OCI-LY1 (cell line): Measurements from ENCODE around the gene RASD2.

ENCODE experiments used
- H2AFZ ChIP-seq: fragments of 200-600 bp; sonication (generic), shearing (Covaris generic); 2 replicates; pipeline ENCODE4 v1.6.0; 2014; ENCODE audit warnings: antibody characterized with exemption, mild to moderate bottlenecking, low read length
- H3F3A ChIP-seq: fragments of 200-600 bp; sonication (generic), shearing (Covaris generic); 2 replicates; pipeline ENCODE4 v1.6.0; 2014; ENCODE audit warnings: mild to moderate bottlenecking, antibody characterized with exemption, low read length, moderate library complexity; ENCODE audit not compliant: insufficient read depth
- H3K27ac ChIP-seq: fragments of 200-600 bp; sonication (generic); 2 replicates; pipeline ENCODE4 v1.5.1; 2014; ENCODE audit warnings: low read length, mixed run types, mild to moderate bottlenecking, low read depth; ENCODE audit not compliant: poor library complexity, severe bottlenecking
- H3K27me3 ChIP-seq: fragments of 200-600 bp; sonication (generic); 2 replicates; pipeline ENCODE4 v1.6.0; 2014; ENCODE audit warnings: antibody characterized with exemption, mild to moderate bottlenecking, low read length, moderate library complexity; ENCODE audit not compliant: insufficient read depth
- H3K36me3 ChIP-seq: fragments of 200-600 bp; sonication (generic); 2 replicates; pipeline ENCODE4 v1.6.1; 2014; ENCODE audit warnings: mild to moderate bottlenecking, antibody characterized with exemption, low read length, moderate library complexity, mixed read lengths; ENCODE audit not compliant: insufficient read depth
- H3K4me1 ChIP-seq: fragments of 200-600 bp; sonication (generic); 2 replicates; pipeline ENCODE4 v1.5.1; 2014; ENCODE audit warnings: mild to moderate bottlenecking, low read length, moderate library complexity; ENCODE audit not compliant: insufficient read depth, severe bottlenecking
- H3K4me2 ChIP-seq: fragments of 200-600 bp; sonication (generic), shearing (Covaris generic); 2 replicates; pipeline ENCODE4 v1.6.1; 2014; ENCODE audit warnings: low read length
- H3K4me3 ChIP-seq: fragments of 200-600 bp; sonication (generic); 2 replicates; pipeline ENCODE4 v1.5.1; 2014; ENCODE audit warnings: low read length, low read depth, mild to moderate bottlenecking, mixed read lengths; ENCODE audit not compliant: poor library complexity, severe bottlenecking
- H3K79me2 ChIP-seq: fragments of 200-600 bp; shearing (Covaris generic); 2 replicates; pipeline ENCODE4 v1.6.1; 2016; ENCODE audit warnings: mixed run types, low read length, mixed read lengths; ENCODE audit not compliant: insufficient read depth
- H3K9ac ChIP-seq: fragments of 200-600 bp; sonication (generic), shearing (Covaris generic); 2 replicates; pipeline ENCODE4 v1.6.1; 2014; ENCODE audit warnings: mild to moderate bottlenecking, low read length, mixed read lengths
- H3K9me2 ChIP-seq: fragments of 200-600 bp; sonication (generic), shearing (Covaris generic); 2 replicates; pipeline ENCODE4 v1.6.1; 2014; ENCODE audit warnings: low read depth, mild to moderate bottlenecking, low read length, mixed read lengths
- H3K9me3 ChIP-seq: fragments of 200-600 bp; shearing (Covaris generic); 2 replicates; pipeline ENCODE4 v1.6.1; 2014; ENCODE audit warnings: low read length, mixed read lengths
- H4K20me1 ChIP-seq: fragments of 200-600 bp; sonication (generic), shearing (Covaris generic); 2 replicates; pipeline ENCODE4 v1.6.0; 2016; ENCODE audit warnings: mild to moderate bottlenecking, low read length; ENCODE audit not compliant: insufficient read depth
- EZH2 ChIP-seq: fragments of 200-600 bp; sonication (generic), shearing (Covaris generic); IDR thresholded peaks from 2 replicates; pipeline ENCODE4 v1.8.0; 2017; ENCODE audit warnings: borderline replicate concordance, mixed run types, mild to moderate bottlenecking, antibody characterized with exemption, low read length, moderate library complexity, mixed read lengths
- TF ChIP-seq, protein P1 (sequence below): fragments of 200-600 bp; sonication (generic), shearing (Covaris generic); IDR thresholded peaks from 2 replicates; pipeline ENCODE4 v1.5.1; 2017; ENCODE audit warnings: mild to moderate bottlenecking, antibody characterized with exemption, low read length, moderate library complexity, mixed read lengths

RASD2 gene

DNA sequence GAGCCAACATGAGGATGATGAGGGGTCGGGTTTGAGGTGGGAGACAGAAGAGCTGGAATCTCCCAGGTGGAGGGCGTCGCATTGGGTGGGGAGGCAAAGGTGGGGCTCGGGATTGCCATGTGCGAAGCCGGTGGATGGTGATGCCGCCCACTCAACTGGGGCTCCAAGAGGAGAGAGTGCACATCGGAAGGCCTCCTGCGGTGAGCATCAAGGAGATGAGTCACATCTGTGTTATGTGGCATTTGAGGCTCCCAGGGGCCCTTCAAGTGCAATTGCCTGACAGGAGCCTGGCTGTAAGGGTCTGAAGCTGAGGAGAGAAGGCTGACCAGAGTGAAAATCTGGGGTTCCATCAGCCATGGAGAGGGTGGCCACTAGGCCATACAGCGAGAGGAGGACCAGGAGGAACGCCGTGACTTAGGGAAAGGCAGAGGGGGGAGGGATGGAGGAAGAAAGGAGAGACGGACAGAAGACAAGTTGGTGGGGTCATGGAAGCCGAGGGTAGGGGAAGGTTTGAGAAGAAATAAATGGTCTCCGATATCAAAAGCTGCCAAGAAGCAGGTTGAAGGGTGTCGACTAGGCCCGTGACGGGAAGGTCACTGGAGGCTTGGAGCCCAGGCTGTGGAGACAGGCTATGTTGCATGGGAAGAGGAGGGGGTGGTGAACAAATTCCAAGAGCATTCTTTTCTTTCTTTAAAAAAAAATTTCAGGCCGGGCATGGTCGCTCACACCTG, 21.3 kb downstream of the RASD2 start:
- H3K4me3 ChIP-seq: no peak overlapping the region
- no peaks in the 10 kb centered on the region; the same call in 1 of the 2 replicates for H3K36me3 ChIP-seq
- H3K79me2 ChIP-seq: no peaks in the 10 kb centered on the region
- H3K9me3 ChIP-seq: no peaks in the 10 kb centered on the region
- peaks cover 12% of the 10 kb centered on the region; the same call in 1 of the 2 replicates for H3K27me3 ChIP-seq
- no peaks in the 10 kb centered on the region for H3K4me1 ChIP-seq
- TF ChIP-seq, protein P1, sequence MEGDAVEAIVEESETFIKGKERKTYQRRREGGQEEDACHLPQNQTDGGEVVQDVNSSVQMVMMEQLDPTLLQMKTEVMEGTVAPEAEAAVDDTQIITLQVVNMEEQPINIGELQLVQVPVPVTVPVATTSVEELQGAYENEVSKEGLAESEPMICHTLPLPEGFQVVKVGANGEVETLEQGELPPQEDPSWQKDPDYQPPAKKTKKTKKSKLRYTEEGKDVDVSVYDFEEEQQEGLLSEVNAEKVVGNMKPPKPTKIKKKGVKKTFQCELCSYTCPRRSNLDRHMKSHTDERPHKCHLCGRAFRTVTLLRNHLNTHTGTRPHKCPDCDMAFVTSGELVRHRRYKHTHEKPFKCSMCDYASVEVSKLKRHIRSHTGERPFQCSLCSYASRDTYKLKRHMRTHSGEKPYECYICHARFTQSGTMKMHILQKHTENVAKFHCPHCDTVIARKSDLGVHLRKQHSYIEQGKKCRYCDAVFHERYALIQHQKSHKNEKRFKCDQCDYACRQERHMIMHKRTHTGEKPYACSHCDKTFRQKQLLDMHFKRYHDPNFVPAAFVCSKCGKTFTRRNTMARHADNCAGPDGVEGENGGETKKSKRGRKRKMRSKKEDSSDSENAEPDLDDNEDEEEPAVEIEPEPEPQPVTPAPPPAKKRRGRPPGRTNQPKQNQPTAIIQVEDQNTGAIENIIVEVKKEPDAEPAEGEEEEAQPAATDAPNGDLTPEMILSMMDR: no peak
- TF ChIP-seq EZH2: no peak
- H3K9ac ChIP-seq: no peak overlapping the region
- H3K4me2 ChIP-seq: no peak overlapping the region
- H2AFZ ChIP-seq: no peak overlapping the region
- no peak overlapping the region for H3K27ac ChIP-seq
- no peaks in the 10 kb centered on the region for H4K20me1 ChIP-seq
- no peaks in the 10 kb centered on the region for H3F3A ChIP-seq
- H3K9me2 ChIP-seq: no peaks in the 10 kb centered on the region

DNA sequence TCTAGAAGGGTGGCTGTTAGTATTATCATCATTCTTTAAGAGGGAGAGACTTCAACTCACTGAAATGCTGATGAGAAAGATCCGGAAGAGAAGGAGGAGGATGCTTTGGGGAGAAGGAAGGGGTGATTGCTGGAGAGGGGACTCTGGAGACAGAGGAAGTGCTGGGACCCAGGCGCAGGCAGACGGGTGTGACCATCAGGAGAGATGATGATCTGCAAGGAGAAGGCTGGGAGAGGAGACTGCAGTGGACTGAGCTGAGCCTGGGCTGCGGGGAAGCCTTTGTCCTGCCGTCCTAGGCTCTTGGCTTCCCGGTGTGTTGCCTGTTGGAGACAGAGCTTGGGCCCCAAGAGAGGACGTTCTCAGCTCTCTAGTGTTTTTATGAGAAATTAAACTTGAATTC, 22.6 kb downstream of the RASD2 start:
- H3K4me1 ChIP-seq: no peaks in the 10 kb centered on the region
- no peaks in the 10 kb centered on the region for H3K79me2 ChIP-seq
- no peak overlapping the region for H3K9ac ChIP-seq
- H3K27ac ChIP-seq: no peak overlapping the region
- no peak overlapping the region for H2AFZ ChIP-seq
- no peaks in the 10 kb centered on the region; the same call in 1 of the 2 replicates for H3K36me3 ChIP-seq
- no peaks in the 10 kb centered on the region for H4K20me1 ChIP-seq
- H3K9me3 ChIP-seq: no peaks in the 10 kb centered on the region
- no peaks in the 10 kb centered on the region for H3F3A ChIP-seq
- no peak overlapping the region for H3K4me3 ChIP-seq
- peaks cover 11% of the 10 kb centered on the region; the same call in 1 of the 2 replicates for H3K27me3 ChIP-seq
- no peak overlapping the region for H3K4me2 ChIP-seq
- TF ChIP-seq, protein P1: no peak
- TF ChIP-seq EZH2: no peak
- no peaks in the 10 kb centered on the region for H3K9me2 ChIP-seq

DNA sequence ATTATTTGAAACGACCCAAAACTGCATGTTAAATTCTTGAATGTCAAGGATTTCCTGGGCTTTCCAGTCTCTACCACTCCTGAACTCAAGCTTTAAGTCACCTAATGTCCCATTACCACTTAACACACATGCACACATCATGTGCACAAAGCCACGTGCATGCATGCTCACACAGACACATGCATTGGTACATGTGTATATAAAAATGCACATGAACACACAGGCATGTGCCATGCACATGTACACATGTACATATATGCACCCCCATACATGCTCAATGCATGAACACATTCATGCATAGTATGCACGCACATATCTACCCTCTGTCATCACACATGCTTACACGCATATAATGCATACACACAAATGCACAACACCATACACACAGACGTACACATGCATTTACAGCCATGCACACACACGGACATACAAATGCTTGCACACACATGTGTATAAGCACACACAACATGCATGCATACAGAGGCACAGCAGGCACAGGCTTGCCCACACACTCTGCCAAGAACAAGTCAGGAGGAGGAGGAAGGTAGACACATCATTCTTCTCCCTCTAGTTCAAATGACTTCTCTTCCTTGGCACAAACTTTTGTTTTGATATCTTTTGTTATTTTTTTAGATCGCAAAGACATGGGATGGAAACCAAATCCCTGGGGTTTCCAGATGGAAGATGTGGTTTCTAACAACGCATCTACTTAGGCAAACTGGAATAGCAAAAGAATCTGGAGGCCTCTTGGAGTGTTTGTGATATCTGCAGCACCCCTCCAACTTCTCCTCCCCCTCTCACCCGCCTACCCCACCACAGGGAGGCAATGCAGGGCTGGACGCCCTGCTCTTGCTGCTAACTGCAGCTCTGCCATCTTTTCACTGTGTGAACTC, 24.6 kb downstream of the RASD2 start:
- Histone ChIP-seq H3K9me2 (no peaks in the 10 kb centered on the region), H3K27ac (no peak overlapping the region), H3K9me3 (no peaks in the 10 kb centered on the region), H3K36me3 (no peaks in the 10 kb centered on the region), H3K4me3 (no peak overlapping the region), H3K4me1 (no peaks in the 10 kb centered on the region), H3K9ac (no peak overlapping the region), H3K27me3 (0 out of 2 replicates have a peak, but pooled peaks cover 19% of the 10 kb centered on the region), H3K79me2 (no peaks in the 10 kb centered on the region), H3F3A (no peaks in the 10 kb centered on the region), H3K4me2 (no peak overlapping the region), H2AFZ (no peak overlapping the region), H4K20me1 (no peaks in the 10 kb centered on the region)
- TF ChIP-seq EZH2: no peak
- TF ChIP-seq, protein P1: no peak
